Fibroblast of pulmonary artery (primary cell): ENCODE measurements around the gene ZNF467.

Experiments used
- DNase-seq: peaks from one replicate; pipeline ENCODE4 v3.0.0-alpha.2; 2010; ENCODE audit warnings: low read depth
- H3K4me3 ChIP-seq: replicated peaks from 2 replicates; pipeline ENCODE4 v1.5.1; 2011; ENCODE audit warnings: low read depth, mild to moderate bottlenecking, control low read depth, low read length, moderate library complexity
- CTCF ChIP-seq: IDR thresholded peaks from 2 replicates; pipeline ENCODE4 v1.5.1; 2011; ENCODE audit warnings: mild to moderate bottlenecking, control low read depth, low read length, inconsistent platforms; ENCODE audit errors: missing control alignments

ZNF467 gene

GRCh38 chr7:149765399-149766121 is 7.8 kb downstream of the ZNF467 start:
- no peak for DNase-seq
- TF ChIP-seq CTCF = no peak
- H3K4me3 ChIP-seq = no peak overlapping the region

GRCh38 chr7:149764481-149765398 is 8.6 kb downstream of the ZNF467 start:
- no peak for DNase-seq
- no peak for TF ChIP-seq CTCF
- H3K4me3 ChIP-seq = no peak overlapping the region

- H3K4me3 ChIP-seq = no peak overlapping the region
- no peak for TF ChIP-seq CTCF
- no peak for DNase-seq
Observed at GRCh38 chr7:149763563-149764240, 9.7 kb downstream of the ZNF467 start.

GRCh38 chr7:149762610-149763009 is 10.8 kb downstream of the ZNF467 start:
- no peak overlapping the region for H3K4me3 ChIP-seq
- no peak for DNase-seq
- no peak for TF ChIP-seq CTCF

GRCh38 chr7:149762089-149762488 is 11.3 kb downstream of the ZNF467 start:
- H3K4me3 ChIP-seq = no peak overlapping the region
- no peak for DNase-seq
- no peak for TF ChIP-seq CTCF

GRCh38 chr7:149761307-149761706 is 12.1 kb downstream of the ZNF467 start:
- TF ChIP-seq CTCF = no peak
- H3K4me3 ChIP-seq = no peak overlapping the region
- DNase-seq = no peak
